HepG2 (cell line): ENCODE measurements around the gene ATM. TPM values are rescaled to one million over a fixed set of nuclear protein-coding genes. Genes with fewer than 3 reads are reported as not detected.

Experiments
- ATAC-seq: fragments of 200-7000 bp; cut with Tn5 transposase; 3 replicates; pipeline ENCODE4 v1.9.1; 2020; ENCODE audit warnings: mild to moderate bottlenecking, moderate library complexity
- BruUV-seq: library from RNA; stranded (reverse); fragments of 400-500 nt; replicated peaks from 2 replicates; lab custom pipeline; 2021; lab: Mats Ljungman, UMichigan
- CTCF ChIA-PET: fragments of 300-600 bp; formaldehyde crosslinking; extraction: SDS; loops from one replicate; lab custom pipeline; 2021; ENCODE audit warnings: low total read pairs, inconsistent platforms, low intra/inter-chr PET ratio; lab: Yijun Ruan, JAX
- POLR2A ChIA-PET: fragments of 350-600 bp; sonication (Branson Sonifier 250); formaldehyde crosslinking; loops from one replicate; lab custom pipeline; 2020; ENCODE audit warnings: antibody characterized with exemption, inconsistent platforms; lab: Yijun Ruan, JAX
- DNase-seq: peaks from one replicate; pipeline ENCODE4 v3.0.0-alpha.2; 2015; ENCODE audit warnings: low spot score
- FAIRE-seq: peaks from 3 replicates; lab custom pipeline; 2011; peaks lifted over from hg19 to GRCh38; lab: Jason Lieb, UNC
- H2AFZ ChIP-seq: one replicate; pipeline ENCODE4 v1.6.1; 2011; ENCODE audit warnings: low read length, inconsistent platforms
- H3K27ac ChIP-seq: fragments of 300-600 bp; 3 replicates; pipeline ENCODE4 v1.8.0; 2011; ENCODE audit warnings: mixed run types, mild to moderate bottlenecking, mixed read lengths, low read length, inconsistent platforms; ENCODE audit not compliant: insufficient read depth; ENCODE audit errors: extremely low read length
- H3K27me3 ChIP-seq, 2 experiments: fragments of 200-600 bp in 1 of 2; 2 replicates in 1 of 2; 3 replicates in 1 of 2; pipeline versions ENCODE4 v1.6.0 to v1.8.0; 2011; ENCODE audit warnings: low read length in 2 of 2, mild to moderate bottlenecking in 2 of 2, moderate library complexity in 2 of 2, inconsistent platforms in 1 of 2; ENCODE audit not compliant: insufficient read depth in 2 of 2, control insufficient read depth in 1 of 2
- H3K36me3 ChIP-seq, 2 experiments: fragments of 200-600 bp in 1 of 2; replicated peaks in 1 of 2; 2 replicates in 1 of 2; 3 replicates in 1 of 2; pipeline versions ENCODE4 v1.5.1 to v1.8.0; 2011; ENCODE audit warnings: low read length in 2 of 2, inconsistent platforms in 1 of 2; ENCODE audit not compliant: insufficient read depth in 2 of 2, control insufficient read depth in 1 of 2
- H3K4me1 ChIP-seq: 2 replicates; pipeline ENCODE4 v1.5.1; 2012; ENCODE audit warnings: low read length, inconsistent platforms; ENCODE audit not compliant: insufficient read depth
- H3K4me2 ChIP-seq: 2 replicates; pipeline ENCODE4 v1.6.0; 2011; ENCODE audit warnings: low read depth, low read length, inconsistent platforms
- H3K4me3 ChIP-seq, 3 experiments: fragments of 200-600 bp in 1 of 3; sonication (generic), shearing (Covaris generic) in 1 of 3; replicated peaks in 1 of 3; 2 replicates each; pipeline ENCODE4 v1.5.1; 2011 to 2016; ENCODE audit warnings: low read length in 3 of 3, inconsistent platforms in 2 of 3, low read depth in 2 of 3, mild to moderate bottlenecking in 2 of 3, control low read depth in 1 of 3, mixed read lengths in 1 of 3; ENCODE audit not compliant: insufficient read depth in 1 of 3
- H3K79me2 ChIP-seq: one replicate; pipeline ENCODE4 v1.6.1; 2011; ENCODE audit warnings: low read length, inconsistent platforms; ENCODE audit not compliant: insufficient read depth
- H3K9ac ChIP-seq: 2 replicates; pipeline ENCODE4 v1.6.0; 2011; ENCODE audit warnings: mild to moderate bottlenecking, low read depth, low read length, inconsistent platforms; ENCODE audit not compliant: insufficient read depth
- H3K9me3 ChIP-seq: 2 replicates; pipeline ENCODE4 v1.5.1; 2012; ENCODE audit warnings: mild to moderate bottlenecking, low read length
- H4K20me1 ChIP-seq: 2 replicates; pipeline ENCODE4 v1.6.0; 2011; ENCODE audit warnings: inconsistent platforms, mild to moderate bottlenecking, low read length, moderate library complexity; ENCODE audit not compliant: insufficient read depth
- HNF4A ChIP-seq: sonication (generic); formaldehyde crosslinking; IDR thresholded peaks from 2 replicates; pipeline ENCODE4 v1.4.0; 2020; ENCODE audit warnings: missing genetic modification reagents
- HNRNPL ChIP-seq: fragments of 200-400 bp; formaldehyde crosslinking; IDR thresholded peaks from 2 replicates; pipeline ENCODE4 v1.6.1; 2017; ENCODE audit warnings: mild to moderate bottlenecking, low read depth, low read length
- ZBTB7A ChIP-seq: sonication (generic); formaldehyde crosslinking; IDR thresholded peaks from 2 replicates; pipeline ENCODE4 v1.8.0; 2022; ENCODE audit warnings: mild to moderate bottlenecking, missing genetic modification reagents
- ZNF337 ChIP-seq: sonication (generic); formaldehyde crosslinking; IDR thresholded peaks from 2 replicates; pipeline ENCODE4 v1.5.1; 2020; ENCODE audit warnings: missing genetic modification reagents, low read depth, mild to moderate bottlenecking, borderline replicate concordance
- ZNF687 ChIP-seq: sonication (generic); formaldehyde crosslinking; IDR thresholded peaks from 2 replicates; pipeline ENCODE4 v1.5.1; 2020; ENCODE audit warnings: mild to moderate bottlenecking, missing genetic modification reagents, moderate library complexity
- WGBS: methylation state at CpG from one replicate; pipeline ENCODE4 v1.1.6; 2017; ENCODE audit warnings: low lambda C conversion rate; 5-methylcytosine and 5-hydroxymethylcytosine counted together
- in situ Hi-C: cut with HindIII; loops from 2 replicates; pipeline ENCODE4 v1.10.0; 2017; ENCODE audit warnings: low pct_unique_long_range_greater_than_20kb; ENCODE audit not compliant: extremely low pct_ligation_motif_present
- intact Hi-C: fragments of 100-400 bp; cut with micrococcal nuclease; formaldehyde crosslinking; loops from one replicate; pipeline ENCODE4 v1.10.0; 2022; ENCODE audit not compliant: unreplicated experiment
- polyA plus RNA-seq, 8 experiments: library from polyadenylated mRNA; depleted of rRNA in 3 of 8; stranded (reverse) in 7 of 8; unstranded in 1 of 8; fragments of >200 nt; fragmentation: Illumina TruSeq in 4 of 8; extraction: Trizol in 4 of 8; gene quantifications; 2 replicates each; pipeline versions ENCODE4 v1.2.1 to v1.2.3, GENCODE V29; 2011 to 2016; ENCODE audit warnings: low read depth in 4 of 8, missing spikeins in 1 of 8, mixed read lengths in 1 of 8; ENCODE audit not compliant: insufficient read depth in 1 of 8
- total RNA-seq, 5 experiments: library from RNA; depleted of rRNA; stranded (reverse); fragments of >200 nt; fragmentation: Illumina TruSeq; extraction: Trizol; gene quantifications; 2 replicates each; pipeline ENCODE4 v1.2.3, GENCODE V29; 2016; ENCODE audit warnings: low read depth in 1 of 5
- TF ChIP-seq, protein P1 (sequence below): sonication (generic); formaldehyde crosslinking; IDR thresholded peaks from 2 replicates; pipeline ENCODE4 v1.9.0; 2022; ENCODE audit warnings: low read depth, missing genetic modification reagents
- TF ChIP-seq, protein P2 (sequence below): sonication (generic); formaldehyde crosslinking; IDR thresholded peaks from 2 replicates; pipeline ENCODE4 v1.5.0; 2020; ENCODE audit warnings: mild to moderate bottlenecking, missing genetic modification reagents, moderate library complexity

ATM gene
- total and polyA plus RNA-seq, 2 of the 13 experiments (the other 11 are each of a cell fraction or from before 2014, with no cell fraction given) = 40.0 to 71.6 TPM

- H3K9me3 ChIP-seq = no peaks in the 10 kb centered on the region
- TF ChIP-seq, protein P1, sequence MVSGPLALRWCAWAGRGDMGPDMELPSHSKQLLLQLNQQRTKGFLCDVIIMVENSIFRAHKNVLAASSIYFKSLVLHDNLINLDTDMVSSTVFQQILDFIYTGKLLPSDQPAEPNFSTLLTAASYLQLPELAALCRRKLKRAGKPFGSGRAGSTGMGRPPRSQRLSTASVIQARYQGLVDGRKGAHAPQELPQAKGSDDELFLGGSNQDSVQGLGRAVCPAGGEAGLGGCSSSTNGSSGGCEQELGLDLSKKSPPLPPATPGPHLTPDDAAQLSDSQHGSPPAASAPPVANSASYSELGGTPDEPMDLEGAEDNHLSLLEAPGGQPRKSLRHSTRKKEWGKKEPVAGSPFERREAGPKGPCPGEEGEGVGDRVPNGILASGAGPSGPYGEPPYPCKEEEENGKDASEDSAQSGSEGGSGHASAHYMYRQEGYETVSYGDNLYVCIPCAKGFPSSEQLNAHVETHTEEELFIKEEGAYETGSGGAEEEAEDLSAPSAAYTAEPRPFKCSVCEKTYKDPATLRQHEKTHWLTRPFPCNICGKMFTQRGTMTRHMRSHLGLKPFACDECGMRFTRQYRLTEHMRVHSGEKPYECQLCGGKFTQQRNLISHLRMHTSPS (CRISPR knock-in tag) = peak; percentile 36; the same call in 1 of the 2 replicates
- TF ChIP-seq, protein P2, sequence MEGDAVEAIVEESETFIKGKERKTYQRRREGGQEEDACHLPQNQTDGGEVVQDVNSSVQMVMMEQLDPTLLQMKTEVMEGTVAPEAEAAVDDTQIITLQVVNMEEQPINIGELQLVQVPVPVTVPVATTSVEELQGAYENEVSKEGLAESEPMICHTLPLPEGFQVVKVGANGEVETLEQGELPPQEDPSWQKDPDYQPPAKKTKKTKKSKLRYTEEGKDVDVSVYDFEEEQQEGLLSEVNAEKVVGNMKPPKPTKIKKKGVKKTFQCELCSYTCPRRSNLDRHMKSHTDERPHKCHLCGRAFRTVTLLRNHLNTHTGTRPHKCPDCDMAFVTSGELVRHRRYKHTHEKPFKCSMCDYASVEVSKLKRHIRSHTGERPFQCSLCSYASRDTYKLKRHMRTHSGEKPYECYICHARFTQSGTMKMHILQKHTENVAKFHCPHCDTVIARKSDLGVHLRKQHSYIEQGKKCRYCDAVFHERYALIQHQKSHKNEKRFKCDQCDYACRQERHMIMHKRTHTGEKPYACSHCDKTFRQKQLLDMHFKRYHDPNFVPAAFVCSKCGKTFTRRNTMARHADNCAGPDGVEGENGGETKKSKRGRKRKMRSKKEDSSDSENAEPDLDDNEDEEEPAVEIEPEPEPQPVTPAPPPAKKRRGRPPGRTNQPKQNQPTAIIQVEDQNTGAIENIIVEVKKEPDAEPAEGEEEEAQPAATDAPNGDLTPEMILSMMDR = 0 out of 2 replicates have a peak, but pooled peaks have one; percentile 9
- TF ChIP-seq ZNF687 (CRISPR knock-in tag) = peak; percentile 34
- 0 out of 2 replicates have a peak, but pooled peaks have one; percentile 65 for TF ChIP-seq HNRNPL
- no peak for TF ChIP-seq ZBTB7A (CRISPR knock-in tag)
- no peak for TF ChIP-seq ZNF337 (CRISPR knock-in tag)
- peak; percentile 65 for TF ChIP-seq HNF4A (CRISPR knock-in tag)
- TF ChIP-seq, all 625 proteins: peak for 5
- no peak for DNase-seq
- H3K79me2 ChIP-seq = peaks cover 16% of the 10 kb centered on the region
- H3K27me3 ChIP-seq = no peaks in the 10 kb centered on the region
- BruUV-seq = no TSS peak
- 0 out of 2 replicates have a peak, but pooled peaks cover 6% of the 10 kb centered on the region for H3K4me1 ChIP-seq
- ATAC-seq = peak; percentile 65
- H3K4me2 ChIP-seq = no peak overlapping the region
- H3K9ac ChIP-seq = no peak overlapping the region
- H4K20me1 ChIP-seq = no peaks in the 10 kb centered on the region
- H3K4me3 ChIP-seq = no peak overlapping the region
- in situ Hi-C loops = no loop called here
- intact Hi-C loops = no loop called here
- H3K27ac ChIP-seq = no peak overlapping the region
- peaks cover 13 to 33% of the 10 kb centered on the region in 2 experiments for H3K36me3 ChIP-seq
- CTCF ChIA-PET = no interaction called here
- WGBS = 30% methylated on average over 2 of the region's 8 CpGs
- H2AFZ ChIP-seq = no peak overlapping the region
- no peak for FAIRE-seq
- POLR2A ChIA-PET = interaction anchor here (0.7 to 1.1 kb wide), 2 partner anchors 15 to 16 kb away, joined by 3 to 4 read pairs; partner anchors contain the start of genes ATM and NPAT
These were observed 15.7 kb upstream of the ATM start for GRCh38 chr11:108206969-108207682.
